ENCODE data around the gene BUD31. TPM values are rescaled to one million over a fixed set of nuclear protein-coding genes. Genes with fewer than 3 reads are reported as not detected.

The BUD31 gene
- total and polyA plus RNA-seq, 2 of the 13 experiments (the other 11 are each of a cell fraction or from before 2014, with no cell fraction given): 35.1 to 79.1 TPM

DNA sequence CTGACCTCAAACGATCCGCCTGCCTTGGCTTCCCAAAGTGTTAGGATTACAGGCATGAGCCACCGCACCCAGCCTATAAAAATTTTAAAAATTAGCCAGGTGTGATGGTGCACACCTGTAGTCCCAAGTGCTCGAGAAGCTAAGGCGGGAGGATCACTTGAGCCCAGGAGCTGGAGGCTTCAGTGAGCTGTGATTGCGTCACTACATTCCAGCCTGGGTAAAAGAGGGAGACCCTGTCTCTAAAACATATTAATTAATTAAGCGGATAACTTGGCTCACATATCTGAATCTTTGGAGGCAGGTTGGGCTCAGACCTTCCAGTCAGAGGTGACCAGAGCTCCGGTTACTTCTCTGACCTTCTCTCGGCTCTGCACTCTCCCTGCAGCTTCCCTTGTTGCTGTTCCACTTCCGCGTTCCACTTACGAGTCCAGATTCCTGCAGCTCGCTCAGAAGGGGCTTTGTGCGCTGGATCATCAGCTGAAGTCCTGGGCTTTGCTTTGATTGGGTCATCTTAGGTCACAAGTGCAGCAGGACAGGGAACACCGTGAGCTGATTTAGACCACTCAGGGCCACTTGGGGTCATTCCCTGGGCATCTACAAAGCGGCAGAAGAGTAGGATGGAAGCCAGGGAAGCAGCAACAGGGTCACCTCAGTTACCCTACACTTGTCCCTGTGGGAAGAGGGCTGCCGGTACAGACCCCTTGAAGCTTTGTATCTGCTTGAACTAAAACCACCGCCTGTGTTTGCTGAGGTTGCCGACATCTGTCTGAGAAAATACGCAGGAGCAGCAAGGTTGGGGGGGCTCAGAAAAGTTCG, 36.3 kb upstream of the BUD31 start (continued):
- no peak for TF ChIP-seq ZNF775 (CRISPR knock-in tag; IDR thresholded peaks at IDR 0.05; ENCODE audit: borderline replicate concordance)
- TF ChIP-seq, protein P1, sequence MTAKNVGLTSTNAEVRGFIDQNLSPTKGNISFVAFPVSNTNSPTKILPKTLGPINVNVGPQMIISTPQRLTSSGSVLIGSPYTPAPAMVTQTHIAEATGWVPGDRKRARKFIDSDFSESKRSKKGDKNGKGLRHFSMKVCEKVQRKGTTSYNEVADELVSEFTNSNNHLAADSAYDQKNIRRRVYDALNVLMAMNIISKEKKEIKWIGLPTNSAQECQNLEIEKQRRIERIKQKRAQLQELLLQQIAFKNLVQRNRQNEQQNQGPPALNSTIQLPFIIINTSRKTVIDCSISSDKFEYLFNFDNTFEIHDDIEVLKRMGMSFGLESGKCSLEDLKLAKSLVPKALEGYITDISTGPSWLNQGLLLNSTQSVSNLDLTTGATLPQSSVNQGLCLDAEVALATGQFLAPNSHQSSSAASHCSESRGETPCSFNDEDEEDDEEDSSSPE (CRISPR knock-in tag; IDR thresholded peaks at IDR 0.05): peak; percentile 49; the same call in 1 of the 2 replicates
- TF ChIP-seq ZNF768 (CRISPR knock-in tag; IDR thresholded peaks at IDR 0.05): no peak
- no peak for TF ChIP-seq ZNF3 (CRISPR knock-in tag; IDR thresholded peaks at IDR 0.05)
- peak; percentile 25; the same call in 1 of the 2 replicates for TF ChIP-seq ZNF12 (CRISPR knock-in tag; IDR thresholded peaks at IDR 0.05)
- peak; percentile 75 for TF ChIP-seq IRF2 (CRISPR knock-in tag; IDR thresholded peaks at IDR 0.05)
- TF ChIP-seq SMARCE1 (IDR thresholded peaks at IDR 0.05; ENCODE audit: borderline replicate concordance): no peak
- 0 out of 2 replicates have a peak, but pooled peaks have one; percentile 22 for TF ChIP-seq ZNF460 (CRISPR knock-in tag; IDR thresholded peaks at IDR 0.05; ENCODE audit: borderline replicate concordance)
- TF ChIP-seq, protein P2, sequence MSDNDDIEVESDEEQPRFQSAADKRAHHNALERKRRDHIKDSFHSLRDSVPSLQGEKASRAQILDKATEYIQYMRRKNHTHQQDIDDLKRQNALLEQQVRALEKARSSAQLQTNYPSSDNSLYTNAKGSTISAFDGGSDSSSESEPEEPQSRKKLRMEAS (IDR thresholded peaks at IDR 0.05): no peak
- TF ChIP-seq ARHGAP35 (CRISPR knock-in tag; IDR thresholded peaks at IDR 0.05; ENCODE audit: borderline replicate concordance): no peak; the same call in 1 of the 2 replicates
- TF ChIP-seq, protein P3, sequence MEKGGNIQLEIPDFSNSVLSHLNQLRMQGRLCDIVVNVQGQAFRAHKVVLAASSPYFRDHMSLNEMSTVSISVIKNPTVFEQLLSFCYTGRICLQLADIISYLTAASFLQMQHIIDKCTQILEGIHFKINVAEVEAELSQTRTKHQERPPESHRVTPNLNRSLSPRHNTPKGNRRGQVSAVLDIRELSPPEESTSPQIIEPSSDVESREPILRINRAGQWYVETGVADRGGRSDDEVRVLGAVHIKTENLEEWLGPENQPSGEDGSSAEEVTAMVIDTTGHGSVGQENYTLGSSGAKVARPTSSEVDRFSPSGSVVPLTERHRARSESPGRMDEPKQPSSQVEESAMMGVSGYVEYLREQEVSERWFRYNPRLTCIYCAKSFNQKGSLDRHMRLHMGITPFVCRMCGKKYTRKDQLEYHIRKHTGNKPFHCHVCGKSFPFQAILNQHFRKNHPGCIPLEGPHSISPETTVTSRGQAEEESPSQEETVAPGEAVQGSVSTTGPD (CRISPR knock-in tag; IDR thresholded peaks at IDR 0.05): no peak
- no peak for TF ChIP-seq ZFP90 (CRISPR knock-in tag; IDR thresholded peaks at IDR 0.05; ENCODE audit: borderline replicate concordance)
- TF ChIP-seq, protein P4, sequence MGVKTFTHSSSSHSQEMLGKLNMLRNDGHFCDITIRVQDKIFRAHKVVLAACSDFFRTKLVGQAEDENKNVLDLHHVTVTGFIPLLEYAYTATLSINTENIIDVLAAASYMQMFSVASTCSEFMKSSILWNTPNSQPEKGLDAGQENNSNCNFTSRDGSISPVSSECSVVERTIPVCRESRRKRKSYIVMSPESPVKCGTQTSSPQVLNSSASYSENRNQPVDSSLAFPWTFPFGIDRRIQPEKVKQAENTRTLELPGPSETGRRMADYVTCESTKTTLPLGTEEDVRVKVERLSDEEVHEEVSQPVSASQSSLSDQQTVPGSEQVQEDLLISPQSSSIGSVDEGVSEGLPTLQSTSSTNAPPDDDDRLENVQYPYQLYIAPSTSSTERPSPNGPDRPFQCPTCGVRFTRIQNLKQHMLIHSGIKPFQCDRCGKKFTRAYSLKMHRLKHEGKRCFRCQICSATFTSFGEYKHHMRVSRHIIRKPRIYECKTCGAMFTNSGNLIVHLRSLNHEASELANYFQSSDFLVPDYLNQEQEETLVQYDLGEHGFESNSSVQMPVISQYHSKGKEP (CRISPR knock-in tag; IDR thresholded peaks at IDR 0.05): no peak
- TF ChIP-seq, protein P5, sequence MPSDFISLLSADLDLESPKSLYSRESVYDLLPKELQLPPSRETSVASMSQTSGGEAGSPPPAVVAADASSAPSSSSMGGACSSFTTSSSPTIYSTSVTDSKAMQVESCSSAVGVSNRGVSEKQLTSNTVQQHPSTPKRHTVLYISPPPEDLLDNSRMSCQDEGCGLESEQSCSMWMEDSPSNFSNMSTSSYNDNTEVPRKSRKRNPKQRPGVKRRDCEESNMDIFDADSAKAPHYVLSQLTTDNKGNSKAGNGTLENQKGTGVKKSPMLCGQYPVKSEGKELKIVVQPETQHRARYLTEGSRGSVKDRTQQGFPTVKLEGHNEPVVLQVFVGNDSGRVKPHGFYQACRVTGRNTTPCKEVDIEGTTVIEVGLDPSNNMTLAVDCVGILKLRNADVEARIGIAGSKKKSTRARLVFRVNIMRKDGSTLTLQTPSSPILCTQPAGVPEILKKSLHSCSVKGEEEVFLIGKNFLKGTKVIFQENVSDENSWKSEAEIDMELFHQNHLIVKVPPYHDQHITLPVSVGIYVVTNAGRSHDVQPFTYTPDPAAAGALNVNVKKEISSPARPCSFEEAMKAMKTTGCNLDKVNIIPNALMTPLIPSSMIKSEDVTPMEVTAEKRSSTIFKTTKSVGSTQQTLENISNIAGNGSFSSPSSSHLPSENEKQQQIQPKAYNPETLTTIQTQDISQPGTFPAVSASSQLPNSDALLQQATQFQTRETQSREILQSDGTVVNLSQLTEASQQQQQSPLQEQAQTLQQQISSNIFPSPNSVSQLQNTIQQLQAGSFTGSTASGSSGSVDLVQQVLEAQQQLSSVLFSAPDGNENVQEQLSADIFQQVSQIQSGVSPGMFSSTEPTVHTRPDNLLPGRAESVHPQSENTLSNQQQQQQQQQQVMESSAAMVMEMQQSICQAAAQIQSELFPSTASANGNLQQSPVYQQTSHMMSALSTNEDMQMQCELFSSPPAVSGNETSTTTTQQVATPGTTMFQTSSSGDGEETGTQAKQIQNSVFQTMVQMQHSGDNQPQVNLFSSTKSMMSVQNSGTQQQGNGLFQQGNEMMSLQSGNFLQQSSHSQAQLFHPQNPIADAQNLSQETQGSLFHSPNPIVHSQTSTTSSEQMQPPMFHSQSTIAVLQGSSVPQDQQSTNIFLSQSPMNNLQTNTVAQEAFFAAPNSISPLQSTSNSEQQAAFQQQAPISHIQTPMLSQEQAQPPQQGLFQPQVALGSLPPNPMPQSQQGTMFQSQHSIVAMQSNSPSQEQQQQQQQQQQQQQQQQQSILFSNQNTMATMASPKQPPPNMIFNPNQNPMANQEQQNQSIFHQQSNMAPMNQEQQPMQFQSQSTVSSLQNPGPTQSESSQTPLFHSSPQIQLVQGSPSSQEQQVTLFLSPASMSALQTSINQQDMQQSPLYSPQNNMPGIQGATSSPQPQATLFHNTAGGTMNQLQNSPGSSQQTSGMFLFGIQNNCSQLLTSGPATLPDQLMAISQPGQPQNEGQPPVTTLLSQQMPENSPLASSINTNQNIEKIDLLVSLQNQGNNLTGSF (CRISPR knock-in tag; IDR thresholded peaks at IDR 0.05): no peak
- no peak for TF ChIP-seq HMGA1 (CRISPR knock-in tag; conservative IDR thresholded peaks at IDR 0.05)
- no peak for TF ChIP-seq ZNF7 (CRISPR knock-in tag; IDR thresholded peaks at IDR 0.05)
- TF ChIP-seq MATR3 (CRISPR knock-in tag; IDR thresholded peaks at IDR 0.05): no peak
- peak; percentile 75 for TF ChIP-seq ESRRA (CRISPR knock-in tag; IDR thresholded peaks at IDR 0.05; ENCODE audit: low read depth)
- no peak for TF ChIP-seq KLF9 (CRISPR knock-in tag; IDR thresholded peaks at IDR 0.05; ENCODE audit: low read depth)

Data from HepG2 (cell line).